Naive thymus-derived CD8-positive, alpha-beta T cell (primary cell): ENCODE measurements around the gene CMIP. TPM values are rescaled to one million over a fixed set of nuclear protein-coding genes. Genes with fewer than 3 reads are reported as not detected.

Experiments used
- ATAC-seq, 2 donors: fragments of 150-1000 bp; cut with Tn5 transposase in 1 of 2; sonication (Bioruptor Pico), chemical (Tn5 transposase) in 1 of 2; 1 replicate in 1 of 2; 2 replicates in 1 of 2; pipeline ENCODE4 v1.10.0; 2021; ENCODE audit warnings: mild to moderate bottlenecking in 2 of 2, moderate library complexity in 2 of 2
- POLR2A ChIA-PET: fragments of 350-600 bp; sonication (Branson Sonifier 250); formaldehyde crosslinking; loops from one replicate; lab custom pipeline; 2021; ENCODE audit warnings: antibody characterized with exemption; lab: Charles Lee
- DNase-seq, 10 donors: peaks; one replicate each; pipeline versions ENCODE4 v3.0.0 to v3.0.0-alpha.2; 2020 to 2022
- H3K27ac Mint-ChIP-seq, 10 donors: one replicate each; pipeline ENCODE4 v1.8.0; 2020 to 2022; ENCODE audit warnings: mild to moderate bottlenecking in 10 of 10, mixed read lengths in 10 of 10, moderate library complexity in 4 of 10, inconsistent platforms in 1 of 10
- H3K27me3 Mint-ChIP-seq, 5 donors: one replicate each; pipeline ENCODE4 v1.8.0; 2021 to 2022; ENCODE audit warnings: mixed read lengths in 5 of 5
- H3K36me3 Mint-ChIP-seq, 3 donors: one replicate each; pipeline ENCODE4 v1.8.0; 2020 to 2022; ENCODE audit warnings: mixed read lengths in 3 of 3, mild to moderate bottlenecking in 2 of 3, inconsistent platforms in 1 of 3
- H3K4me1 Mint-ChIP-seq, 4 donors: one replicate each; pipeline ENCODE4 v1.8.0; 2021 to 2022; ENCODE audit warnings: mixed read lengths in 4 of 4
- H3K4me3 Mint-ChIP-seq, 10 donors: one replicate each; pipeline ENCODE4 v1.8.0; 2020 to 2022; ENCODE audit warnings: mild to moderate bottlenecking in 10 of 10, mixed read lengths in 10 of 10, moderate library complexity in 6 of 10, inconsistent platforms in 1 of 10
- H3K9me3 Mint-ChIP-seq, 9 donors: one replicate each; pipeline ENCODE4 v1.8.0; 2020 to 2022; ENCODE audit warnings: mixed read lengths in 9 of 9, mild to moderate bottlenecking in 3 of 9, inconsistent platforms in 1 of 9, moderate library complexity in 1 of 9
- polyA plus RNA-seq, 3 donors: library from polyadenylated mRNA; unstranded; fragments of 300-500 nt; fragmentation: Illumina TruSeq; gene quantifications; one replicate each; pipeline ENCODE4 v1.2.3, GENCODE V29; 2021
- total RNA-seq, 8 experiments: library from RNA in 2 of 8; stranded (reverse) in 2 of 8; gene quantifications; one replicate each; pipeline ENCODE4 v1.2.3 and lab custom pipeline; 2021 to 2026

The CMIP gene
- total and polyA plus RNA-seq, 5 experiments from 2014 or later = 0.31 to 41.5 (median 1.3) TPM

- Mint-ChIP-seq H3K27me3 (no peaks in the 10 kb centered on the region), H3K36me3 (no peaks in the 10 kb centered on the region), H3K4me3 (peak overlapping the region; percentile 78 to 91 (median 86)), H3K27ac (peak overlapping the region; percentile 70 to 96 (median 95)), H3K4me1 (peaks cover 26 to 49% (median 45%) of the 10 kb centered on the region in 4 donors), H3K9me3 (no peaks in the 10 kb centered on the region)
- no peak for ATAC-seq
- POLR2A ChIA-PET = interaction anchor here (0.9 to 1.7 kb wide), 3 partner anchors 9 to 29 kb away, joined by 3 to 6 read pairs (median 4); no protein-coding TSS in a partner anchor
- DNase-seq = peak in 3 of 10 donors; percentile 4 to 25 (median 19)
Measured at GRCh38 chr16:81443688-81444447, 740 bp upstream of the CMIP start.

DNA sequence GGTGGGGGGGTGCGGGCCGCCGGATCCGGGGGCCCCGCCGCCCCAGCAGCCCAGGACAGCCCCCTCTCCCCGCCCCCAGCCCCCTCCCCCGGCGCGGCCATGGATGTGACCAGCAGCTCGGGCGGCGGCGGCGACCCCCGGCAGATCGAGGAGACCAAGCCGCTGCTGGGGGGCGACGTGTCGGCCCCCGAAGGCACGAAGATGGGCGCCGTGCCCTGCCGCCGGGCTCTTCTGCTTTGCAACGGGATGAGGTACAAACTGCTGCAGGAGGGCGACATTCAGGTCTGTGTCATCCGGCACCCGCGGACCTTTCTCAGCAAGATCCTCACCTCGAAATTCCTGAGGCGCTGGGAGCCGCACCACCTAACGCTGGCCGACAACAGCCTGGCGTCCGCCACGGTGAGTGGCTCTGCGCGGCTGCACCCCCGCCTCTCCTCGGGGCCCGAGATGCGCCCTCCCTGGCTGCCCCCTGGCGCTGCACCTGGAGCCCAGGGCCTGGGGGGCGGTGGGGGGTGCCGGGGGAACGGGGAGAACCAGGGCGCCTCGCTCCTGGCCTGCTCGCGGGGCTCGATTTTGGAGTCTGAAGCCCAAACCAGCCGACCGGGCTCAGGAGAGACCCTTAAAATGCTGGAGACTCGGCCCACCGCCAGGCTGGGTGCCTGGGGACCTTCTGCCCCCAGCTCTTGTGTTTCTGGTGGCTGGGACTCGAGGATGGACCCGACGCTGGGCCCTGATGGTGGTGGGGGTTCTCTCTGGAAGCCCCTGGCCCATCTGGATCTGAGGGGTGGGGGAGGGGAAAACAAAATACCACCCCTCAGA, 744 bp downstream of the CMIP start:
- H3K36me3 Mint-ChIP-seq = no peaks in the 10 kb centered on the region
- H3K4me1 Mint-ChIP-seq = peaks cover 36 to 64% (median 58%) of the 10 kb centered on the region in 4 donors
- POLR2A ChIA-PET = interaction anchor here (0.6 to 3.8 kb wide), 6 partner anchors 13 to 42 kb away, joined by 3 to 24 read pairs (median 6); no protein-coding TSS in a partner anchor
- H3K9me3 Mint-ChIP-seq = no peaks in the 10 kb centered on the region
- no peaks in the 10 kb centered on the region for H3K27me3 Mint-ChIP-seq
- peak overlapping the region; percentile 82 to 97 (median 92) for H3K4me3 Mint-ChIP-seq
- peak overlapping the region; percentile 79 to 97 (median 93) for H3K27ac Mint-ChIP-seq
- peak; percentile 32 to 33 for ATAC-seq
- peak in 9 of 10 donors; percentile 11 to 55 (median 40) for DNase-seq

DNA sequence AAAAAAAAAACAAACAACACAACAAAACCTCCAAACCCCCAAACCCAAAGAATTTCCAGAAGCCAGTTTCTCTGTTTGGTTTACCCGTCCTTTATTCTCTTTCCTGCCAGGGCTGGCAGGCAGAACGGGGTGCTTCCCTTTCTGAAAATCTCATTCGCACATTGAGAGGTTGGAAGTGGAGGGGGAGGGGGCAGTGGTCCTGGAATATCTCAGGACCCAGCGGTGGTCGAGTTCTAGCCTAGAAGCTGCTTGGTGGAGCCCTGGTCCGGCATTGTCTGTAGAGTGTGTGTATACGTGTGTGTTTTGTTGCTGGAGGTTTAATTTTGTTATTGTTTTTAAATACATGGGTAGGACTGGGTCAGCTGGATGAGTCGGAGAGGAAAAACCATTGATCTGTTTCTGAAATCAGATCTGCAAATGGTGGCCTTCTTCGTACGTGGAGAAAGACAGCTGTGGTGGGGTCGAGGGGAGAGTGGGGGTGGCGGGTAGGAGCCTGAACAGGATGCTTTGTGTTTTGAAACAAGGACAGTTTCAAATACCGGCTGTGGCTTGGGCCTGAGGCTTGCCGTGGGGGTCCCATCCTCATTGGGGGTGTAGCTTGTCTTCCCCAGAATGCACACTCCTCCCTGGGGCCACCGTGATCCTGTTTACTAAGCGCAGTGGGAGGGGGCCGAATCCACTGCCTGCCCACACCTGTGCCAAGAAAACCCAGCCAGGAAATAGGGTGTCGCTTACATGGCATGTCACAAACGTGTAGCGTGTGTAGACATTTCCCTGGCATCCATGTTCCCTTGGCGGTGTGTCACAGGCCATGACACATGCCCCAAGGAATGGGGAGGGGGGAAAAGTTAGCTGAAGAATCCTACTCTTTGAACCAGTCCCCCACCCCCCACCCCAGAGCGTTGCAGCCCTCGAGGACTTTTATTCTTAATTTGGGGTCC, 1.6 kb downstream of the CMIP start:
- POLR2A ChIA-PET = interaction anchor here (0.6 to 3.8 kb wide), 5 partner anchors 19 to 41 kb away, joined by 3 to 24 read pairs (median 5); no protein-coding TSS in a partner anchor
- peak overlapping the region; percentile 82 to 97 (median 92) for H3K4me3 Mint-ChIP-seq
- peaks cover 0 to under 1% (median 0%) of the 10 kb centered on the region in 9 donors for H3K9me3 Mint-ChIP-seq
- DNase-seq (peak in 8 of 10 donors; percentile 5 to 68 (median 36)), ATAC-seq (peak; percentile 9 to 21)
- H3K36me3 Mint-ChIP-seq = no peaks in the 10 kb centered on the region
- no peaks in the 10 kb centered on the region for H3K27me3 Mint-ChIP-seq
- H3K4me1 Mint-ChIP-seq = peaks cover 39 to 73% (median 67%) of the 10 kb centered on the region in 4 donors
- peak overlapping the region; percentile 79 to 97 (median 93) for H3K27ac Mint-ChIP-seq

DNA sequence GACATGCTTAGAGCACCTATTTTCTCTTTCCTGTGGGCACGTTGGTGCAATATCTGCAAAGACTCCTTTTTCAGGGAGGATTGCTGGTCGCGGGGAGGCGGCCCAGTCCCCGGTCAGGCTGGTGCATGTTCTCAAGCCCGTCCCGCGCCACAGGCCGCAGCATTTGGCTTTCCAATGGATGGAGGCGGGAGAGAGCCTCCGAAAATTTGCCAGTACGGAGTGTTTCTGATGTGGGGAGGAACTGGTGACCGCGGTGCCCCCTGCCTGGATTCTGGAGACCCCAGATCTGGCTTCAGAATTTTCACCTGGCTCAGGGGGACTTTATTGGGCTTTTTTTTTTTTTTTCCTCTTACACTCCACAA, 2.3 kb downstream of the CMIP start:
- no peak for DNase-seq
- H3K27me3 Mint-ChIP-seq = no peaks in the 10 kb centered on the region
- no peak for ATAC-seq
- POLR2A ChIA-PET = interaction anchor here (1.4 to 3.8 kb wide), 3 partner anchors 19 to 23 kb away, joined by 5 to 24 read pairs (median 7); no protein-coding TSS in a partner anchor
- no peaks in the 10 kb centered on the region for H3K36me3 Mint-ChIP-seq
- H3K27ac Mint-ChIP-seq = peak overlapping the region; percentile 79 to 97 (median 93)
- H3K9me3 Mint-ChIP-seq = peaks cover 0 to 2% (median 0%) of the 10 kb centered on the region in 9 donors
- H3K4me1 Mint-ChIP-seq = peaks cover 46 to 79% (median 74%) of the 10 kb centered on the region in 4 donors
- peak overlapping the region; percentile 82 to 97 (median 92) for H3K4me3 Mint-ChIP-seq

DNA sequence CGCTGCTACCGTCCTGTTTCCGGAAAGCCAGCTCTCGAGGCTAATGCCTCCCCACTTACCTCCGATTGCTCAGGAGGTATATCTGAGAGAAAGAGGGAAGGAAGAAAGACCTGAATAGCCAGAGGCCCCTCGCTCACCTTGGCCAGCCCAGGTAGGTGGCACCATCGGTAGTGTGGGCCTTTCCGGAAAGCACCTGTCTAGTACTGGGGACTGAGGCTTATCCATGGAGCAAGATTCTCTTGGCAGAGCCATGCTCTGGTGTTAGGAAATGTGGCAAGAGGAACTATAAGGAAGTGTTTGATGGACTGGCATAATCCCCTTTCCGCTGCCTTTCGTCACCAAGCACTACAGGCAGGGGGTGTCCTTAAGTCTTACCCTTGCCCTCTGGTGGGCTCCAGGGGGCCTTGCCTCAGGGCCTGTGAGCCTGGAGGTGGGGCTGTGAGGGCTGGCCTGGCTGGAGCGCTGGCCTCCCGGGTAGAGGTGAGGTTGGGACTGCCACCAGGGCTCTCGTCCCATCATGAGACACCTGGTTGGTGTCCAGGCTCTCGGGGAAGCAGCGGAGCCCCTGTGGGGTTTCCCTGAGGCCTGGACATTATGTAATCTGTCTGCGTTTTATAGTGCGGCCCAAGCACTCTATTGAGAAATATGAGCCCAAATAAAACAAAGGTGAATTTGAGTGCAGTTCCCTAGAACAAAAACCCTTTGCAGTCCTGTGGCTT, 2.9 kb downstream of the CMIP start:
- H3K9me3 Mint-ChIP-seq = peaks cover 0 to 2% (median 0%) of the 10 kb centered on the region in 9 donors
- POLR2A ChIA-PET = interaction anchor here (1.9 to 3.8 kb wide), 2 partner anchors 14 to 22 kb away, joined by 5 to 24 read pairs; no protein-coding TSS in a partner anchor

GRCh38 chr16:81448154-81449131, 3.8 kb downstream of the CMIP start:
- H3K4me1 Mint-ChIP-seq = peaks cover 53 to 80% (median 77%) of the 10 kb centered on the region in 4 donors
- peaks cover 0 to 2% (median 0%) of the 10 kb centered on the region in 3 donors for H3K36me3 Mint-ChIP-seq
- H3K27me3 Mint-ChIP-seq = no peaks in the 10 kb centered on the region
- ATAC-seq (no peak), DNase-seq (no peak)
- H3K9me3 Mint-ChIP-seq = peaks cover 0 to 2% (median 0%) of the 10 kb centered on the region in 9 donors
- POLR2A ChIA-PET = interaction anchor here (1.9 to 3.8 kb wide), 2 partner anchors 13 to 22 kb away, joined by 5 to 24 read pairs; no protein-coding TSS in a partner anchor
- peak overlapping the region; percentile 65 to 97 (median 88) for H3K27ac Mint-ChIP-seq
- H3K4me3 Mint-ChIP-seq = peak overlapping the region; percentile 17 to 95 (median 65)

More for the DNA sequence above, 2.9 kb downstream of the CMIP start:
- Mint-ChIP-seq H3K36me3 (peaks cover 0 to 2% (median 0%) of the 10 kb centered on the region in 3 donors), H3K27me3 (no peaks in the 10 kb centered on the region), H3K4me3 (peak overlapping the region; percentile 82 to 97 (median 92)), H3K4me1 (peaks cover 52 to 83% (median 78%) of the 10 kb centered on the region in 4 donors), H3K27ac (peak overlapping the region; percentile 79 to 97 (median 91))
- DNase-seq (no peak), ATAC-seq (no peak)

GRCh38 chr16:81449241-81449640, 4.6 kb downstream of the CMIP start:
- no peak for DNase-seq
- H3K4me1 Mint-ChIP-seq = peaks cover 49 to 82% (median 81%) of the 10 kb centered on the region in 4 donors
- H3K27ac Mint-ChIP-seq = peak overlapping the region; percentile 60 to 94 (median 87)
- H3K9me3 Mint-ChIP-seq = peaks cover 0 to 2% (median 0%) of the 10 kb centered on the region in 9 donors
- no peaks in the 10 kb centered on the region for H3K27me3 Mint-ChIP-seq
- peaks cover 0 to 3% (median 0%) of the 10 kb centered on the region in 3 donors for H3K36me3 Mint-ChIP-seq
- H3K4me3 Mint-ChIP-seq = peak overlapping the region; percentile 2 to 95 (median 62)
- no peak for ATAC-seq
- POLR2A ChIA-PET = no interaction called here

GRCh38 chr16:81449899-81450608, 5.4 kb downstream of the CMIP start:
- POLR2A ChIA-PET = interaction anchor here (1.1 to 3.0 kb wide), 4 partner anchors 11 to 25 kb away, joined by 3 to 13 read pairs (median 3); no protein-coding TSS in a partner anchor
- H3K27me3 Mint-ChIP-seq = no peaks in the 10 kb centered on the region

GRCh38 chr16:81450783-81451491, 6.3 kb downstream of the CMIP start:
- no peak for DNase-seq
- H3K9me3 Mint-ChIP-seq = peaks cover 0 to 2% (median 0%) of the 10 kb centered on the region in 9 donors
- POLR2A ChIA-PET = interaction anchor here (1.0 to 3.0 kb wide), 5 partner anchors 10 to 24 kb away, joined by 3 to 13 read pairs (median 3); no protein-coding TSS in a partner anchor
- peaks cover 0 to 6% (median 0%) of the 10 kb centered on the region in 3 donors for H3K36me3 Mint-ChIP-seq
- peaks cover 59 to 93% (median 89%) of the 10 kb centered on the region in 4 donors for H3K4me1 Mint-ChIP-seq
- ATAC-seq = no peak
- H3K27ac Mint-ChIP-seq = peak overlapping the region; percentile 47 to 98 (median 90)
- no peaks in the 10 kb centered on the region for H3K27me3 Mint-ChIP-seq
- H3K4me3 Mint-ChIP-seq = peak overlapping the region in 9 of 10 donors; percentile 11 to 83 (median 66)

More at GRCh38 chr16:81449899-81450608, 5.4 kb downstream of the CMIP start:
- Mint-ChIP-seq H3K36me3 (peaks cover 0 to 5% (median 0%) of the 10 kb centered on the region in 3 donors), H3K4me3 (peak overlapping the region in 5 of 10 donors; percentile 11 to 29 (median 13)), H3K27ac (peak overlapping the region in 9 of 10 donors; percentile 53 to 93 (median 74)), H3K9me3 (peaks cover 0 to 2% (median 0%) of the 10 kb centered on the region in 9 donors), H3K4me1 (peaks cover 55 to 89% (median 88%) of the 10 kb centered on the region in 4 donors)
- no peak for DNase-seq
- no peak for ATAC-seq
